ENCODE measurements around the gene GARIN5B.

Gene GARIN5B

GRCh38 chr19:55319785-55320184 is 43.3 kb downstream of the GARIN5B start:
- no peak for DNase-seq

GRCh38 chr19:55316646-55317045 is 46.4 kb downstream of the GARIN5B start:
- no peak for DNase-seq

GRCh38 chr19:55315956-55316525 is 47.0 kb downstream of the GARIN5B start:
- DNase-seq: no peak

- DNase-seq: no peak
Observed at GRCh38 chr19:55314396-55314795, 48.7 kb downstream of the GARIN5B start.

GRCh38 chr19:55312621-55313512 is 50.2 kb downstream of the GARIN5B start:
- no peak for DNase-seq

GRCh38 chr19:55311797-55312196 is 51.3 kb downstream of the GARIN5B start:
- no peak for DNase-seq

- DNase-seq: no peak
Observed at GRCh38 chr19:55311397-55311796, 51.7 kb downstream of the GARIN5B start.

- DNase-seq: no peak
Observed at GRCh38 chr19:55310498-55310897, 52.6 kb downstream of the GARIN5B start.

GRCh38 chr19:55309448-55309847 is 53.6 kb downstream of the GARIN5B start:
- DNase-seq: no peak

GRCh38 chr19:55308281-55308680 is 54.8 kb downstream of the GARIN5B start:
- DNase-seq: no peak

GRCh38 chr19:55306712-55307111 is 56.3 kb downstream of the GARIN5B start:
- DNase-seq: no peak

- DNase-seq: no peak
Observed at GRCh38 chr19:55305983-55306562, 57.0 kb downstream of the GARIN5B start.

GRCh38 chr19:55305491-55305890 is 57.6 kb downstream of the GARIN5B start:
- DNase-seq: no peak

- no peak for DNase-seq
Observed at GRCh38 chr19:55304980-55305379, 58.1 kb downstream of the GARIN5B start.

Measured in NCI-H2029 treated with DMSO at 0.1 percent for 48 hours (cell line).